ENCODE results near the gene BPHL. TPM values are rescaled to one million over a fixed set of nuclear protein-coding genes. Genes with fewer than 3 reads are reported as not detected.

Gene BPHL
- total and polyA plus RNA-seq, 2 donors from 2014 or later = 28.9 to 94.1 TPM

GRCh38 chr6:3086282-3086946, 32.1 kb upstream of the BPHL start:
- no peaks in the 10 kb centered on the region for H3K4me1 ChIP-seq (ENCODE audit: control insufficient read depth in 2 of 3, insufficient read depth in 2 of 3, low read depth in 1 of 3, low read length in 3 of 3)
- no peak overlapping the region for H3K4me3 ChIP-seq (ENCODE audit: low read length in 3 of 3)
- peak in 3 of 5 donors; percentile 31 to 88 (median 63) for DNase-seq
- intact Hi-C loops (cut with DNase I) = no loop called here
- peaks cover 3 to 44% (median 39%) of the 10 kb centered on the region in 3 donors for H3K36me3 ChIP-seq (ENCODE audit: control insufficient read depth in 2 of 3, insufficient read depth in 3 of 3, low read length in 3 of 3)
- no peak overlapping the region for H3K9ac ChIP-seq (ENCODE audit: low read length in 3 of 3)
- no peak for FAIRE-seq
- no peak overlapping the region for H3K27ac ChIP-seq (ENCODE audit: low read depth in 2 of 2, low read length in 2 of 2)
- H3K9me3 ChIP-seq (ENCODE audit: control insufficient read depth in 2 of 3, insufficient read depth in 1 of 3, low read length in 3 of 3) = no peaks in the 10 kb centered on the region
- TF ChIP-seq CTCF (IDR thresholded peaks at IDR 0.05; ENCODE audit: borderline replicate concordance, extremely low read depth, insufficient read depth) = no peak
- H3K27me3 ChIP-seq (ENCODE audit: control insufficient read depth, insufficient read depth, low read length) = no peaks in the 10 kb centered on the region

GRCh38 chr6:3088446-3088845, 30.1 kb upstream of the BPHL start:
- H3K27ac ChIP-seq (ENCODE audit: low read depth in 2 of 2, low read length in 2 of 2) = no peak overlapping the region
- FAIRE-seq = no peak
- H3K36me3 ChIP-seq (ENCODE audit: control insufficient read depth in 2 of 3, insufficient read depth in 3 of 3, low read length in 3 of 3) = peaks cover 3 to 35% (median 26%) of the 10 kb centered on the region in 3 donors
- no peak for TF ChIP-seq CTCF (IDR thresholded peaks at IDR 0.05; ENCODE audit: borderline replicate concordance, extremely low read depth, insufficient read depth)
- no peaks in the 10 kb centered on the region for H3K9me3 ChIP-seq (ENCODE audit: control insufficient read depth in 2 of 3, insufficient read depth in 1 of 3, low read length in 3 of 3)
- intact Hi-C loops (cut with DNase I) = no loop called here
- DNase-seq = peak in 1 of 5 donors; percentile 15
- no peaks in the 10 kb centered on the region for H3K27me3 ChIP-seq (ENCODE audit: control insufficient read depth, insufficient read depth, low read length)
- H3K4me1 ChIP-seq (ENCODE audit: control insufficient read depth in 2 of 3, insufficient read depth in 2 of 3, low read depth in 1 of 3, low read length in 3 of 3) = no peaks in the 10 kb centered on the region
- no peak overlapping the region for H3K9ac ChIP-seq (ENCODE audit: low read length in 3 of 3)
- no peak overlapping the region for H3K4me3 ChIP-seq (ENCODE audit: low read length in 3 of 3)

- TF ChIP-seq CTCF (IDR thresholded peaks at IDR 0.05; ENCODE audit: borderline replicate concordance, extremely low read depth, insufficient read depth) = no peak
- Histone ChIP-seq H3K4me1 (ENCODE audit: control insufficient read depth in 2 of 3, insufficient read depth in 2 of 3, low read depth in 1 of 3, low read length in 3 of 3) (no peaks in the 10 kb centered on the region), H3K9ac (ENCODE audit: low read length in 3 of 3) (no peak overlapping the region), H3K27ac (ENCODE audit: low read depth in 2 of 2, low read length in 2 of 2) (no peak overlapping the region), H3K36me3 (ENCODE audit: control insufficient read depth in 2 of 3, insufficient read depth in 3 of 3, low read length in 3 of 3) (peaks cover 3 to 30% (median 22%) of the 10 kb centered on the region in 3 donors), H3K27me3 (ENCODE audit: control insufficient read depth, insufficient read depth, low read length) (no peaks in the 10 kb centered on the region), H3K4me3 (ENCODE audit: low read length in 3 of 3) (no peak overlapping the region), H3K9me3 (ENCODE audit: control insufficient read depth in 2 of 3, insufficient read depth in 1 of 3, low read length in 3 of 3) (no peaks in the 10 kb centered on the region)
- intact Hi-C loops (cut with DNase I) = no loop called here
- DNase-seq (peak in 2 of 5 donors; percentile 59 to 79), FAIRE-seq (no peak)
Measured at GRCh38 chr6:3088968-3089367, 29.5 kb upstream of the BPHL start.

Data from kidney (tissue), 14 donors.